Epidermal melanocyte (primary cell): ENCODE measurements around the gene CTNNA3.
"Not testable (repeated sequence)": the region's sequence is repeated elsewhere in the genome, so short reads cannot be mapped to it uniquely, and the experiment has no call there.

Source experiments
- DNase-seq: peaks from one replicate; pipeline ENCODE4 v3.0.0; 2011; ENCODE audit warnings: low spot score; ENCODE audit not compliant: insufficient read length

Gene CTNNA3

DNA sequence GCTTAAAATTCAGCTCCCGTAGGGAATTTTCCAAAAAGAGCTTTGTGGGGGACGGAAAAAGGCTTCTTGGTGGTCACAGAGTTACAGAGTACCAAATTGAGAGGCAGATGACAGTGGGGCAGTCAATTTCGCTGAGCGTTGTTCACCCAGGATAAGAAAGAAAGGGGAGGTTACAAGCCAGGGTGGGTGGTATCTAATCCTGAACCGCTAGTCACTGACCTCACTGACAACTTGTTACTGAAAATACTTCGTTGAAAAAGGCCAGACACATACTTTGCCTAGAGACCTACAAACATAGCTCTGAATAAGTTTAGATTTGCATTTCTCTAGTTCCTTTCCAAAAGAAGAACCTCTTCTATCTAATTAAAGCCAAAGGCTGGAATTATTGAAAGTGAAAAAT, at the start of gene CTNNA3:
Gene CTNNA3 (minus strand): TSS at position 167 of the 400 bp plus-strand sequence.
- no peak for DNase-seq

DNA sequence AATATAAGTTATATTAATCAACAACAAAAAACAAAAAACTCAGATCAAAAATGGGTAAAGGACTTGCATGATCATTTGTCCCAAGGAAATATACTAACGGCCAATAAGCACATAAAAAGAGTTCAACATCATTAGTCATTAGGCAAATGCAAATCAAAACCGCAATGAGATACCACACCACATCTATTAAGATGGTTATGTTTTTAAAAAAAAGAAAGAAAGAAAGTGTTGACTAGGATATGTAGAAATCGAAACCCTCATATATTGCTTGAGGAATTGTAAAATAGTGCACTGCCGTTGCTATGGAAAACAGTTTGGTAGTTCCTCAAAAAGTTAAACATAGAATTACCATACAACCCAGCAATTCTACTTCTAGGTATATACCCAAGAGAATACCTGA, 39.4 kb upstream of the CTNNA3 start:
- no peak for DNase-seq

DNA sequence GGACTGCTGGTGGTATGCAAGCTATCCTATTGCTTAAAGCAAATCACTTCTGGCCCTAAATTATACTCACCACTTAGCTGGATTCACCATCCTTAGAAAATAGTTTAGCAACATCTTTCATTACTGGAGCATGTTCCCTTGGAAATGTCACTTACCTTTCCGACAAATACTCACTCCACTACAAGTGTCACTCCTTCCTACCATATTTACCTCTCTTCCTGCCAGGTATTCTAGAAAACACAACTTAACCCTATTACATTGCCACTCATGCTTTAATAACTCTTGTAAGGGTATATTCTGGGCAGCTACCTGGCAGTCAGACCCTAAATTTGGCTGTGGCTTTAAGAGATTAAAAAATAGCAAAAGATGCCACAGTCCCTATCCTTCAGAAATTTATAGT, 37.5 kb upstream of the CTNNA3 start:
- DNase-seq = no peak

DNA sequence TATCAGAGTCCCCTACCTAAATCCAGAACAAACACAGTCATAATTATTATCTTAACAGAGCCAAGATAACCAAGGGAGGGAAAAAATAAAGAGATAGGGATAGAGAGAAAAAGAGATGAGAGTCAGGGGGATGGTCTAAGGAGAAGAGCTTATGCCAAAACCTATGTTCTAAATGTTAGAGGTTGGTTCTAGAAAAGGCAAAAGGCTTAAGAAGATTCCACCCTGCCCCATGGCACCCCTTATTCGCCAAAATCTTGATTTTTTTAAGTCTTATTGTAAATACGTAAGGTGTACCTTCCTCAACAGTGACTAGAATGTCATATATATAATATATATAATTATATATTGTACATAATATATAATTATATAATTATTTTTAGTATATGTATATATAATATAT, 29.6 kb upstream of the CTNNA3 start:
- DNase-seq = no peak

DNA sequence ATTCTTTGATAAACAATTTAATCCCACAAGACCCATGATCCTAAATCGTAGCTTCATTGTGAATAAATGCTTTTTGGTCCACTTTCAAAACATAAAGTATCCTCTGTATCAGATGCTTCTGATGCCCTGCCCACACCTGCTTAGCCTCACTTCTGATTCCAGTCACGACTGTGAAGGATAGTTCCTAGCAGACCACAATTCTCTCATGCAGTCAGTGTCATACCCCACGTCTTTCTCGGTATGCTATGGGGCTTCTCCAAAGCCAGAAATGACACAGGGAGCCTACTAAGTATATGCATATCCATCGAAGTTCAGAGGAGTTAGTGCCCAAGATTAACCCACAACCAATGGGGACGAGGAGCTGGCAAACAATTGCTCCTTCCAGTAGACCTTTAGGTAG, 27.6 kb upstream of the CTNNA3 start:
- DNase-seq = no peak

DNA sequence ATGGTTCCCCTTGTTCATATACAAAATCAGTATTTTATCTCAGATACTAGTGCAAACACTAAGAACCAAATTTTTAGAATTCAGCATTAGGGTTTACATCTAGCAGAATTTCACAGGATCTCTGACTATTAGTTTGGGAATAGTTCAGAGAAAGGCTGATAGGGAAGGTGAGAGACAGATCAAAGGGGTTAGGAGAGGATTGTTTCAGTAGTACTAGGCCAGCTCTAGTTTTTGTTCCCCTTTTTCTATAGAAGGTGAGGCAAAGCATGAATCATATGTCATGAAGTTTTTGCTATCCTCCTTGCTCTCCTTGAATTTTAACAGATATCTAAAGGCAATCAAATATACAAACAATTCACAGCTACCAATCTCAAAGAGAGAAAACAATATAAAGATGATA, 26.1 kb upstream of the CTNNA3 start:
- DNase-seq = no peak

DNA sequence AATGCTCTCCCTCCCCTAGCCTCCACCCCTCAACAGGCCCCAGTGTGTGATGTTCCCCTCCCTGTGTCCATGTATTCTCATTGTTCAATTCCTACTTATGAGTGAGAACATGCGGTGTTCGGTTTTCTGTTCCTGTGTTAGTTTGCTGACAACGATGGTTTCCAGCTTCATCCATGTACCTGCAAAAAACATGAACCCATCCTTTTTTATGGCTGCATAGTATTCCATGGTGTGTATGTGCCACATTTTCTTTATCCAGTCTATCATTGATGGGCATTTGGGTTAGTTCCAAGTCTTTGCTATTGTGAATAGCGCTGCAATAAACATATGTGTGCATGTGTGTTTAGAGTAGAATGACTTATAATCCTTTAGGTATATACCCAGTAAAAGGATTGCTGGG, 20.5 kb upstream of the CTNNA3 start:
- not testable (repeated sequence) for DNase-seq

DNA sequence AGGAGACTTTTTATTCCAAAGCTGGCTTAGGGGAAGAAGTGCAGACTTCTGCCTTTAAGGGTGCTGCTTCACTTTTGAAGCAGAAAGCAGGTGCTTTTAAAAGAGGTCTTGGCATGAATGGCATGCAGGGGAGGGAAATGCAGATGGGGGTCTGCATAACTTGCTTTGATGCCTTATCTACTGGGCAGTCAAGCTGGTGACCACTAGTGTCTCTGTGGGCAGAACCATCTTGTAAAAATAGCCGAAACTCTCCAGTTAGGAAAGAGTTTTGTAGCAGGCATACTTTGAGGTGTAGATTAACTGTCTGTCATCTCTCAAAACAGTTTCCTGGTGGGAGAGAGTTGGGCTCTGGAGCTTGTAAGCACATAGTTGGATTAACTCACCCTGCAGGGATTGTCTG, 9.9 kb upstream of the CTNNA3 start:
- DNase-seq = no peak

DNA sequence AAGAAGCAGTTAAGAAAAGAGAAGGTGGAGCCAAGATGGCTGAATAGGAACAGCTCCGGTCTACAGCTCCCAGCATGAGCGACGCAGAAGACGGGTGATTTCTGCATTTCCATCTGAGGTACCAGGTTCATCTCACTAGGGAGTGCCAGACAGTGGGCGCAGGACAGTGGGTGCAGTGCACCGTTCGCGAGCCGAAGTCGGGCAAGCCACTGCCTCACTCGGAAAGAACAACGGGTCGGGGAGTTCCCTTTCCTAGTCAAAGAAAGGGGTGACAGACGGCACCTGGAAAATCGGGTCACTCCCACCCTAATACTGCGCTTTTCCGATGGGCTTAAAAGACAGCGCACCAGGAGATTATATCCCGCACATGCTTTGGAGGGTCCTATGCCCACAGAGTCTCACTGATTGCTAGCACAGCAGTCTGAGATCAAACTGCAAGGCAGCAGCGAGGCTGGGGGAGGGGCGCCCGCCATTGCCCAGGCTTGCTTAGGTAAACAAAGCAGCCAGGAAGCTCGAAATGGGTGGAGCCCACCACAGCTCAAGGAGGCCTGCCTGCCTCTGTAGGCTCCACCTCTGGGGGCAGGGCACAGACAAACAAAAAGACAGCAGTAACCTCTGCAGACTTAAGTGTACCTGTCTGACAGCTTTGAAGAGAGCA, 3.7 kb upstream of the CTNNA3 start:
- not testable (repeated sequence) for DNase-seq

DNA sequence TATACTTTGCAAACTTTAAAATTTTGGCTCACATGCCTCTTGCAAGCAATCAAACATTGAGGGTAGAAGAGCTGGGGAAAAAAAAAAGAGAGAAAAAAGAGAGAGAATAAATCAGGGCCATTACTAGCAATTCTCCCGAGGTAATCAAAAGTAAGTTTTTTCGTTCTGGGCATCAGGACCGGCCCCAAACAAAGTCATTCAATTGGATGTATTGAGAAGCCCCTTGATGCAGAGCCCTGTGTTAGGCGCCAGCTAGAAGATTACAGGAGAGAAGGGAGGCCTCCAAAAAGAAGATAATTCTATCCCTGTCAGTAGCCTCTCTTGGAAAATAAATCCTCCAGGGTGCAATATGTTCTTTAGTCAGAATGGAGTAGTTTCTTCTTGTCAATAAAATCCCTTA, 2.2 kb upstream of the CTNNA3 start:
- DNase-seq = no peak

DNA sequence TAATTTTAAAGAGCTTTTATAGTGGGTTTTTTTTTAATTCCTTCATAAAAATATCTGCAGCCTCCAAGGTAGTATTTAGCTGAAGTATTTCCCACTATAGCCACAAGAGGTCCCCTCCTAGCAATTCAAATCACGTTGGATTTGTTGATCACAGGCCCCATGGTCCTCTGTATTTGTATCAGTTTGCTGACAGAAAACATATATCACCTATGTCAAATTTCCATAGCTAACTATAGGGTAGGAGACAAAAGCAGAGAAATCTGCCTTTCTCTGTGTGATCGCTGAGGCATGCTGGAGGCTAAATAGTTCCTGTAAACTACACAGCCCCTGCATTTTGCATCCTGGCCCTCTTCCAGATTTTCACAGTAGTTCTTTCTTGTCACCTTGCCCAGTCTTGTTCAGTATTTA, 1.7 kb upstream of the CTNNA3 start:
- peak; percentile 21 for DNase-seq

DNA sequence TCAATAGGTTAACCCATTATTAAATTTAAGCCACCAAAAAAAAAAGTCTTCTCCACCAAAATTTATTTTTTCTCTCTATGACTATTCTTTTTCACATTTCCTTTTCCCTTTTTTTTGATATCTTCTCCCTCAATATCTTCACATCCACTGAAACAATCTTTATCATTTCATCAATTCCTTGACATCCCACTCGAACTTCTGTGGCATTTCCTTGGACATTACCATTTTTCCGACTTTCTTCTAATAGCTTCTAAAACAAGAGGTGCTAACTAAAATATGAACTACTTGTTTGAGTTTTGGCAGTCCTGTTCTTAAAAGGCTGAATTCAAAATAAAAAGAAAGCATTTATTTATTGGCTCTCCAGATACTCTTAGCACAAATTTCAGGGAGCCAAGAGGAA, 684 bp upstream of the CTNNA3 start:
- no peak for DNase-seq

DNA sequence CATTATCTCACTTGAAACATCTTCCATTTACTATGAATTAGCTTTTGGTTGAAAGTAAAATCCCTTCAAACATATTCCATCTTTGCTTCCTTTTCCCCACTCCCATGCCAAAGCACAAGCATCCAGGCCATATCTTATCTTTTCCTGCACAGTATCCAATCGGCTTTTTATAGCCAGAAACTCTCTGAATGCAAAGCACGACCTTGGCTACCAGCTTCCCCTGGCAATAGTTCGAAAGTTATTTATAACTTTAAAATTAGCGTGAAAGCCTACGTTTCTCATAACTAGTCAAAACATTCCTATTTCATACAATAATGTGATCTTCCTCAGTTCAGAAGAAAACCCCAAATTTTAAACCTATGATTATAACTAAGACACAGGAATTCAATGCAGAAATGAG, 440 bp downstream of the CTNNA3 start:
- no peak for DNase-seq

DNA sequence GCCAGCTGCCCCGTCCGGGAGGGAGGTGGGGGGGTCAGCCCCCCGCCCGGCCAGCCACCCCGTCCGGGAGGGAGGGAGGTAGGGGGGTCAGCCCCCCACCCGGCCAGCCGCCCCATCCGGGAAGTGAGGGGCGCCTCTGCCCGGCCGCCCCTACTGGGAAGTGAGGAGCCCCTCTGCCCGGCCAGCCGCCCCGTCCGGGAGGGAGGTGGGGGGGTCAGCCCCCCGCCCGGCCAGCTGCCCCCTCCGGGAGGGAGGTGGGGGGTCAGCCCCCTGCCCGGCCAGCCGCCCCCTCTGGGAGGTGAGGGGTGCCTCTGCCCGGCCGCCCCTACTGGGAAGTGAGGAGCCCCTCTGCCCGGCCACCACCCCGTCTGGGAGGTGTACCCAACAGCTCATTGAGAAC, 4.1 kb downstream of the CTNNA3 start:
- DNase-seq = not testable (repeated sequence)

DNA sequence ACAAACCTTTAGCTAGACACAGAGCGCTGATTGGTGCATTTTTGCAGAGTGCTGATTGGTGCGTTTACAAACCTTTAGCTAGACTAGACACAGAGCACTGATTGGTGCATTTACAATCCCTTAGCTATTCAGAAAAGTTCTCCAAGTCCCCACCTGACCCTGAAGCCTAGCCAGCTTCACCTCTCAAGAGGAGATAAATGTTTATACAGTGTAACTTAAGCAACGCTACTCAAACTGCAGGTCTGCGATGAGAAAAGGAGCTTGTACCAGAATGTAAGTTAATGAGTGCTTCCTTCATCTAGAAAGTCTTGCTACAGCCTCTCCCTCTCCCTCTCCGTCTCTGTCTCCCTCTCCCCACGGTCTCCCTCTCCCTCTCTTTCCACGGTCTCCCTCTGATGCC, 5.5 kb downstream of the CTNNA3 start:
- DNase-seq = not testable (repeated sequence)

DNA sequence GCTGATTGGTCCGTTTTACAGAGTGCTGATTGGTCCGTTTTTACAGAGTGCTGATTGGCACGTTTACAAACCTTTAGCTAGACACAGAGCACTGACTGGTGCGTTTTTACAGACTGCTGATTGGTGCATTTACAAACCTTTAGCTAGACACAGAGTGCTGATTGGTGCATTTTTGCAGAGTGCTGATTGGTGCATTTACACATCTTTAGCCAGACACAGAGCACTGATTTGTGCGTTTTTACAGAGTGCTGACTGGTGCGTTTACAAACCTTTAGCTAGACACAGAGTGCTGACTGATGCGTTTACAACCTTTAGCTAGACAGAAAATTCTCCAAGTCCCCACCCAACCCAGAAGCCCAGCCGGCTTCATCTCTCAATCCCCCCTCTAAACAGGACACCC, 11.9 kb downstream of the CTNNA3 start:
- DNase-seq = not testable (repeated sequence)

DNA sequence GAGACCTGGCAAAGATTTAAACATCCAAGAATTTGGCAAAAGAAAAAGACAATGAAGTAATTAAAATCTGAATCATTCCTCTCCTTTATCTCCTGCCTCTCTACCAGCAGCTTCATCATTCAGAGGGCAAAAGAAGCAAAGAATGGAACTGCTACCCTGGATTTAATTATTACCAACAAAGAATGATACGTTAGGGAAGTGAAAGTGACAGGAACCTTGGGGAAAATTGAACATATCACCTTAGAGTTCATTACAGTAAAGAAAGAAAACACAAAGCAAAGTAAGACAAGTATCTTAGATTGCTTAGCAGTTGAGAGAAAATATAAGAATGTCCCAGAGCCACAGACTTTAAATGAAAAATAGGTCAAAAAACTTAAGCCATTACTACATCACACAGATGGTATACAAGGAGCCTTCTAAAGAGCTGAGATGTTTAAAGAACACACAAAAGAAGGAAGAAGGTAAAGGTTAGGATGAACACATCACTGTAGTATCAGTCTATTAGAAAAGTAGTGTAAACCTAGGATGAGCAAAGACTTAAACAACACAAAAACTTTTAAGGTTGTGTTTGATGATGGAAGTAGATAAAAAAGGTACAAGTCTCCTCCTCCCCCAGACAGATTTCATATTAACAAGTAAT, 17.5 kb downstream of the CTNNA3 start:
- no peak for DNase-seq

DNA sequence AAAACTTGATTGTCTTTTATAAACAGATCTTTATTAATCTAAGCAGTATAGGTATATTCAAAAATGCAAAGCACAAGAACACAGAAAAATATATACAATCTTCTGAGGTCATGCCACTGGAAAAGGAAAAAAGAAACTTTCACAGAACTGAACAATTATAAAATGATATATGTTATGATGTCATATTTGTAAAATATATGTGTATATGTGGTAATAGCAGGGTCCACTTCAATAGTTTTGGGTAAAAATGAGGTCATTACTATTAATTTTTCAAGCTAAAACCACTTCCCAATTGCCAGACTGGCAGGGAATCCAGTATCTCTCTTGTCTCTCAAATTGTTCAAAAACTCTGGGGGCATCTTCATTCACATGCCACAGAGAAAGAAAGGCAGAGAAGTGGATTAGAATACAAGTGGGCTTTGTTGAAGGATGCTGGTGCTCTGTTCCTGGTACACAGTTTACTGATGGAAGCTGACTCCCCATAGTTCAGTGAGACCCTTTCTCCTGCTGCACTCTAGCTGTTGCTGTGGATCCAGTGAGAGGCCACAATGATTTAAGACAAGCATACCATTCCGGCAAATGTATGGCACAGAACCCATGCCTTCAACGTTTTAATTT, 19.7 kb downstream of the CTNNA3 start:
- no peak for DNase-seq

DNA sequence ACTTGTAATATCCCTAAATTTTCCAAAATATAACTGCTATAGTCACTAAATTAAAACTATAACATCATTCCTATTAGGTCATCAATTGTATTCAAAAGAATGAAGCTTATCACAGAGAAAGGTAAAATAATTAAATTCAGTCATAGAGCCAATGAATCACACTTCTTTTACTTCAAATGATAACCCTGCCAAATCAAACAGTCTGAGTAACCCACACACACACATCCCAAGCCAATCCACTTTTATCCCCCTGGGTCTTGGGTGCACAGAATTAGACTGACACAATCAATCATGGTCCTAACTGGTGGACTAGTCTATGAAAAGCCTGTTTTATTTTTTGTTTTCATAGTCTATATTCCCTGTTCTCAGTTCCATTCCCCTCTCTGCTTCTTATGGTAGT, 25.6 kb downstream of the CTNNA3 start:
- DNase-seq = no peak

DNA sequence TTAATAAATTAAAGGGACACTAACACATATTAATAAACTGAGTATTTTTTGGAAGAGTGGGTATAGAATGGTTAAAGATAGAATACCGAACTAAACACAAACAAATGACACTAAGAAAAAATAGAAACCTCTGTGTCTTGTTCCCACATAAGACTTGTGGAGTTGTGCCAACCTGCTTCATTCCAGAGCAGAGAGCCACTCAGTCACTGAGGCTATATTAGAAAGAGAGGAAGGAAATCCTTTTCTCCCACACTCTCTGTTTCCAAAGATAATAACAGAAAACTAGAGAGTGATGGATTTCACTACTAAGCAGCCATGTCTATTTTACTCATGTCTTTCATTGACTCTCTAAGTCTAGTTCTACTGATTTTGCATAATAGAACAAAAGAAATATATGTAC, 26.0 kb downstream of the CTNNA3 start:
- no peak for DNase-seq

DNA sequence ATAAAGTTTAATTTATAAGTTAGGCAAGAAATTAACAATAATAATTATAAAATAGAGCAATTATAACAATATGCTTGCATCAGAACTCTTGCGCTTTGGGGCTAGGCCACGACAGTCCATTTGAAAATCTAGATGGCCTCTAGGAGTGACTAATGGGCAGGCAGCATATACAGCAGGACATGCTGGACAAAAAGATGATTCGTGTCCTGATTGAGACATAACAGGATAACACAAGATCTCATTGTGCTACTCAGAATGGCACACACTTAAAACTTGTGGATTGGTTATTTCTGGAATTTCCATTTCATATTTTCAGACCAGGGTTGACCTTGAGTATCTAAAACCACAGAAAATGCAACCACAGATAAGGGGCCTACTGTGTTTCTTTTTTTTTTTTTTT, 27.5 kb downstream of the CTNNA3 start:
- no peak for DNase-seq

DNA sequence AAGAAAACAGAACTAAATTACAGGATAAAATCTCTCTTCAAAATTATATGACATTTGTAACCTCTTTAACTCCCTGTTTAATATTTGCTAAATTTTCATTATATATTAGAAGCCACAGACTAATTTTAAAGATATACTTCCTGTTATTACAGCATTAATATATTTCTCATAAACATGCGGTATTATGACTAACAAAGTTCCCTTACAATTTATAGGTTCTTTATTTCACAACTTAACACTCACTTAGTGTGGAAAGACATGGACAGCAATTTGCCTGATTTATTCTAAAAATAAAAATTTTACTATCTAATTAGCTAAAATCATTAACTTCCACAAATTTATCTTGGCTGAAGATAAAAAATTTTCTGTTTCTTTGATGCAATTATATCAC, 29.0 kb downstream of the CTNNA3 start:
- no peak for DNase-seq

DNA sequence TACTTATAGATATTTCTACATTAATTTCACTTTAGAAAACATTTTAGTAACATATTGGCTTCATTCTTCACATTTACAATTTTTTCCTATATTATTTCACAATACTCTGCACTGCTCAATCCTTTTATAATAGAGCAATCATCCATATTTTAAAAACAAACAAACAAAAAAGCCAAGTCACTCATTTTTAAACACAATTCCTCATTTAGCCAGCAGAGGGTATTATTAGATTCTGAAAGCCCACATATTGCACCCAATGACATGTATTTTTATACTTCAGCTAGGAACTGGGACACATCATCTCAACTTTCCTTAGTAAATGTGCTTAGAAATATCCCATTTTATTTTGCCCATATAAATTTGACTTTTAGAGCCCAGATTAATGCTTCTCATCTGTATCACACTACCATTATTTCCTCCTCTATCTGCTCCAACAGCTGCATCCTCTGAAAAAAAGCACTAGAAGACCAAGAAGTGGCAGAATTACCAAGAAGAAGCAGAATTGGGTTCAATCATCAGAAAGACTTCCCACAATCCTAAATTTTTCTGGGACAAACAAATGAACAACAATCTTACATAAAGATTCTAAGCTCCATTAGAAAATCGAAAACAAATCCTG, 29.5 kb downstream of the CTNNA3 start:
- DNase-seq = no peak
